Muscle layer of colon (tissue), 2 donors: ENCODE results near the gene UACA.

Source experiments
- H3K27ac ChIP-seq: one replicate; pipeline ENCODE4 v1.7.0; 2013; ENCODE audit warnings: low read depth, mild to moderate bottlenecking, low read length, moderate library complexity
- H3K27me3 ChIP-seq, 2 donors: one replicate each; pipeline ENCODE4 v1.7.0; 2013; ENCODE audit warnings: low read length in 2 of 2, mild to moderate bottlenecking in 2 of 2; ENCODE audit not compliant: insufficient read depth in 2 of 2, control insufficient read depth in 1 of 2
- H3K36me3 ChIP-seq: one replicate; pipeline ENCODE4 v1.7.0; 2013; ENCODE audit warnings: mild to moderate bottlenecking, low read length; ENCODE audit not compliant: insufficient read depth
- H3K4me1 ChIP-seq: one replicate; pipeline ENCODE4 v1.7.0; 2013; ENCODE audit warnings: mild to moderate bottlenecking, low read length; ENCODE audit not compliant: insufficient read depth
- H3K4me3 ChIP-seq, 2 donors: one replicate each; pipeline ENCODE4 v1.7.0; 2013; ENCODE audit warnings: low read length in 2 of 2, low read depth in 1 of 2, mild to moderate bottlenecking in 1 of 2, moderate library complexity in 1 of 2
- H3K9ac ChIP-seq: one replicate; pipeline ENCODE4 v1.7.0; 2013; ENCODE audit warnings: low read length
- H3K9me3 ChIP-seq: one replicate; pipeline ENCODE4 v1.7.0; 2013; ENCODE audit warnings: mild to moderate bottlenecking, low read length
- donor health status: abdominal sarcoma.
- donor health status: Adenocarcinoma of cecum.

The UACA gene

DNA sequence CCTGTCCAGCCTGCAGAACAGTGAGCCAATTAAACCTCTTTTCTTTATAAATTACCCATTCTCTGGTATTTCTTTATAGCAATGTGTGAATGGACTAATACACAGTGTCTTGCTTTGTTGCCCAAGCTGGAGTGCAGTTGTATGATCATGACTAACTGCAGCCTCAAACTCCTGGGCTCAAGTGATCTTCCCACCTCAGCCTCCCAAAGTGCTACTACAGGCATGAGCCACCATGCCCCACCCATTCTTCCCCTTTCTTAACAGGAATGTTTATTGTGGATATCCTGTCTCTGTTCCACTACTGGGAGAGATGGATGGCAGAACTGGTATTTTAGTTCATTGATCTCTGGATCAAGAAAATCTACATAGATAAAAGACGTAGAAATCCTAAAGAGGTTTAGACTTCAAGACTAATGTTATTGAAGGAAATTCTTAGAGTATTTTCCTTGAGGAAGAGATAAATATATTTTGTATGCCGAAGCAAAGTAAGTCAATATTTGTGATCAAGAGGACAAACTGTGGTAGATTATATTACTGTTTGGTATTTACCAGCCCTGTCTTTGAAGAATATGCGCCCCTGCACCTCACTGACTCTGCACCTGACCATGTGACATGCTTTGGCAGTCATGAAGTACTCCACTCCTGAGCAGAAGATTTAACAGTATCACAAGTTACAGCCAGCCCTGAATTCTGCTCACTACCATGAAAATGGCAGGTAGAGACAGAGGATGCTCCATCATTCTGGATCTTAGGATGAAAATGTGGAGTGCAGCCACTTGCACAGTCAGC, 42.9 kb downstream of the UACA start:
- Histone ChIP-seq H3K4me3 (no peak overlapping the region), H3K27ac (no peak overlapping the region), H3K27me3 (no peaks in the 10 kb centered on the region), H3K4me1 (peaks cover 15% of the 10 kb centered on the region), H3K9me3 (no peaks in the 10 kb centered on the region), H3K9ac (no peak overlapping the region), H3K36me3 (no peaks in the 10 kb centered on the region)

DNA sequence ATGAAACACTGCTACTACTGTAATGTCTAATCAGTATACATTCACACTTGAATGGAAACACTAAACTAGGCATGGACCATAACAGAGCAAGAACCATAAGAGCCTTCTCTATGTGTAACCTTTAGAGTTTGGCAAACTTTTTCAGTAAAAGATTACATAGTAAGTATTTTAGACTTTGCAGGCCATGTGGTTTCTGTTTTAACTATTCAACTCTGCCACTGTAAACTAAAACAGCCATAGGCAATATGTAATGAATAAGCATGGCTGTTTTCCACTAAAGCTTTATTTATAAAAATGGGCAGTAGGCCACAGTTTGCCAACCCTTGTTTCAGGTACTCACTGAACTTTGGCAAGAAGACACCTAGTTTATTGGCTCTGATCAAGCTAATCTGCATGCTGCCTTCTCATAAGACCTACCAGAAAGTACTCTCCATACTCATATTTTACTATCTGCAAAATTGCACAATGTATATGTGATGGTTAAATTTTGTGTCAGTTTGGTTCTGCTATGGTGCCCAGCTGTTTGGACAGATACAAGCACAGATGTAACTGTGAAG, 46.0 kb downstream of the UACA start:
- H3K27ac ChIP-seq = no peak overlapping the region
- peaks cover 36% of the 10 kb centered on the region for H3K4me1 ChIP-seq

DNA sequence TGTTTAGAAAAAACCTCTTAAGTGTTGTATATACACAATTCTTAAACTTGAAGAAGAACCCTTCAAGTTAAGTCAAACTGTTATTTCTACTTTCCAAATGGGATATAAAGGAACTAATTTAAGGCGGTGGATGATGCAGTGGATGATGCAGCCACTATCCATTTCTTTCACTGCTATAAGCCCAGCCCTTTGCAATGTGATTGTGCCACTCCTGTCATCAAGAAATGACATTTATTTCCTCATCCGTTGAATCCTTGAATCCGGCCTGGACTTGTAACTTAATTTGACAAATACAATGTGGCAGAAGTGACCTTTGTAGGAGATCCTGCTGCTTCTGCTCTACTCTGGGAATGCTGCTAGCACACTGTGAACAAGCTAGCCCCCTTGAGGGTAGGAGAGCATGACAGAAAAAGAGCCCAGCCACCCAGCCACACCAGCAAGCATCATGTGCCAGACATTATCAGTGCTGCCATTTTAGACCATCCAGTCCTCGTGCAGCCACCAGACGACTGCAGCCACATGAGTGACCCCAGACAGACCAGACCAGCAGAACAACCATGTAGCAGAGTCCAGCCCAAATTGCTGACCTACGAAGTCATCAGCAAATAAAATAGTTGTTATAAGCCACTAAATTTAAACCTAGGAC, 47.4 kb downstream of the UACA start:
- Histone ChIP-seq H3K4me3 (no peak overlapping the region), H3K9ac (no peak overlapping the region), H3K27ac (no peak overlapping the region), H3K4me1 (peaks cover 36% of the 10 kb centered on the region), H3K9me3 (no peaks in the 10 kb centered on the region), H3K36me3 (no peaks in the 10 kb centered on the region), H3K27me3 (no peaks in the 10 kb centered on the region)

More for the DNA sequence above, 46.0 kb downstream of the UACA start:
- H3K36me3 ChIP-seq = no peaks in the 10 kb centered on the region
- no peak overlapping the region for H3K9ac ChIP-seq
- no peak overlapping the region for H3K4me3 ChIP-seq
- H3K9me3 ChIP-seq = no peaks in the 10 kb centered on the region
- H3K27me3 ChIP-seq = no peaks in the 10 kb centered on the region

DNA sequence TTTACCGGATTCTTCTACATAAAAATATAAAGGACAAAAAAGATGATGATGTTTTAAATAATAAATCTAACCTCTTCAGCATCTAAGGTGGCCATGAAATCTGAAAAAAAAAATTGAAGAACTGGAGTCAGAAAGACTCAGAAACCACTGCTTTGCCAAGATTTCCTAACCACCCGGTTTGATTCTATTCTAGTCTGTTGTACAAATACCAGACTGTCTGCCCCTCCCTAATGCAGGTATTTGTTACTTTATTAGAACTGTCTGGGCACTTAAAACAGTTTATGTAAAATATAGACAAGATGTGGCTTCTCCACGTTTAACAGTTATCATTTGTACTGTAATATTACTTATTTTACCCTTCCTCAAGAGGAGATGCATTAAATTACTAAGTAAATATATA, 48.8 kb downstream of the UACA start:
- no peak overlapping the region for H3K9ac ChIP-seq
- peaks cover 36% of the 10 kb centered on the region for H3K4me1 ChIP-seq
- no peaks in the 10 kb centered on the region for H3K27me3 ChIP-seq
- H3K9me3 ChIP-seq = no peaks in the 10 kb centered on the region
- no peaks in the 10 kb centered on the region for H3K36me3 ChIP-seq
- H3K27ac ChIP-seq = no peak overlapping the region
- peak overlapping the region in 1 of 2 donors; percentile 13 for H3K4me3 ChIP-seq

DNA sequence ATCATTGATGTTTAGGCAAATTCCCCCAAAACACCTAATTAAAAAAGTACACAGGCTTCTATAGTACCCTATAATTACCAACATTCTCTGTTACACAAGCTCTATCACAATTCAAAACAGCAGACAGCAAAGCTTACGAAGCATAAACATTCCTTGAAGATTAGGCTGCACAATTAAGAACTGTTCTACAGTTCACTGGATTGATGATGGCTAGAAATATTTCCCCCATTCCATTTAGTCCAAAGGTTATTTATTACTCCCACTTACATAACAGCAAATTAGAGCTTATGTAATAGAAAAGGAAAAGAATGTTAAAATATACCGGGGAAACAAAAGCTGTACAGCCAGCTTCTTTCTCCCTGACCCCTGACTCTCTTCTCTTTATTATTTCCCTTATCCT, 49.3 kb downstream of the UACA start:
- no peak overlapping the region for H3K27ac ChIP-seq
- H3K9me3 ChIP-seq = no peaks in the 10 kb centered on the region
- H3K4me3 ChIP-seq = peak overlapping the region in 1 of 2 donors; percentile 13
- H3K27me3 ChIP-seq = no peaks in the 10 kb centered on the region
- no peaks in the 10 kb centered on the region for H3K36me3 ChIP-seq
- no peak overlapping the region for H3K9ac ChIP-seq
- peaks cover 36% of the 10 kb centered on the region for H3K4me1 ChIP-seq

DNA sequence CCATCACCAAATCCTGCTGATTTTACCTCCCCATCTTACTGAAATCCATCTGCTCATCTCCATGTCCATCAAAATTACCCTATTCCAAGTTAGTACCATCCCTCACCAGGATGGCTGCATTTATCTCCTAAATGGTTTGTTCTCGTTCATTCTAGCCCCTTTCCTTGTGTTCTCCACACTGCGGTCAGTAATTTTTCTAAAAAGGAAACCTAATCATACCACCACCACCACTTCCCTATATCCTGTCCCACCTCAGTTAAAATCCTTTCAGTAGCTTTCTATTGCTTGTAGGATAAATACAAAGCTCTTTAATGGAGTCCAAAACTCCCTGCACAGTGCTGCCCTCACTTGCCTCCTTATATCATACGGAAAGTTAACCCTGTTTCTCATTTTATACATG, 51.1 kb downstream of the UACA start:
- no peaks in the 10 kb centered on the region for H3K27me3 ChIP-seq
- no peak overlapping the region for H3K9ac ChIP-seq
- no peaks in the 10 kb centered on the region for H3K36me3 ChIP-seq
- H3K4me3 ChIP-seq = no peak overlapping the region
- no peaks in the 10 kb centered on the region for H3K9me3 ChIP-seq
- peaks cover 33% of the 10 kb centered on the region for H3K4me1 ChIP-seq
- H3K27ac ChIP-seq = no peak overlapping the region

DNA sequence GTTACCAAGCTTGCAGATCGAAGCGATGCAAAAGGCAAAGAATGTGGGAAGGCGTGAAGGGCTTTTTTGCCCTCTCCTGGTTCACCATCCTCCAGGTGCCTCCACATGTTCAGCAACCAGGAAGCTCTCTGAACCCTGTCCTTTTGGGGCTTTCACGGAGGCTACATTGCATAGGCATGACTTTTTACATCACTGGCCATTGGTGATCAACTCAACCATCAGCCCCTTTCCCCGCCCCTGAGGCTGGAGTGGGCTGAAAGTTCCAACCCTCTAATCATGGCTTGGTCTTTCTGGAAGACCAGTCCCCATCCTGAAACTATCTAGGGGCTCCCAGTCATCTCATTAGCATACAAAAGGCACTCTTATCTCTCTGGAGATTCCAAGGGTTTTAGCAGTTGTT, 52.6 kb downstream of the UACA start:
- H3K4me3 ChIP-seq = no peak overlapping the region
- H3K9ac ChIP-seq = no peak overlapping the region
- peaks cover 22% of the 10 kb centered on the region for H3K4me1 ChIP-seq
- no peaks in the 10 kb centered on the region for H3K27me3 ChIP-seq
- H3K9me3 ChIP-seq = no peaks in the 10 kb centered on the region
- H3K27ac ChIP-seq = no peak overlapping the region
- H3K36me3 ChIP-seq = no peaks in the 10 kb centered on the region

DNA sequence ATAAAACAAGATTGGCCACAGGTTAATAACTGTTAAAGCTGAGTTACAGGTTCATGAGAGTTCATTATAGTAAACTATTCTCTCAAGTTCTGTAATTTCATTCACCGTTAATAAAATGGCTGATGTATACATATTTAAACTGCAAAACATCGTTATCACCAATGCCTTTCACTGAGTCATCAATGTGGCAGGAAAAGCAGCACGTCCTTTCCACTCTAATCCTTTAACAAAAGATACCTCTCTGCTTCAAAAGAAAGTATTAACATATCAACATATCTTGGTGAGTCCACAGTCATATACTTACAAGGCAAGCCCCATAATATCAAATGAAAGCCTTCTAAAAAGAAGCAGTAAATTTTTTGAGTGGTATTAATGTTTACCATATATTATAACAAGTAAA, 54.5 kb downstream of the UACA start:
- Histone ChIP-seq H3K36me3 (no peaks in the 10 kb centered on the region), H3K9me3 (no peaks in the 10 kb centered on the region), H3K27me3 (no peaks in the 10 kb centered on the region), H3K27ac (no peak overlapping the region), H3K9ac (no peak overlapping the region), H3K4me3 (no peak overlapping the region), H3K4me1 (peaks cover 5% of the 10 kb centered on the region)

DNA sequence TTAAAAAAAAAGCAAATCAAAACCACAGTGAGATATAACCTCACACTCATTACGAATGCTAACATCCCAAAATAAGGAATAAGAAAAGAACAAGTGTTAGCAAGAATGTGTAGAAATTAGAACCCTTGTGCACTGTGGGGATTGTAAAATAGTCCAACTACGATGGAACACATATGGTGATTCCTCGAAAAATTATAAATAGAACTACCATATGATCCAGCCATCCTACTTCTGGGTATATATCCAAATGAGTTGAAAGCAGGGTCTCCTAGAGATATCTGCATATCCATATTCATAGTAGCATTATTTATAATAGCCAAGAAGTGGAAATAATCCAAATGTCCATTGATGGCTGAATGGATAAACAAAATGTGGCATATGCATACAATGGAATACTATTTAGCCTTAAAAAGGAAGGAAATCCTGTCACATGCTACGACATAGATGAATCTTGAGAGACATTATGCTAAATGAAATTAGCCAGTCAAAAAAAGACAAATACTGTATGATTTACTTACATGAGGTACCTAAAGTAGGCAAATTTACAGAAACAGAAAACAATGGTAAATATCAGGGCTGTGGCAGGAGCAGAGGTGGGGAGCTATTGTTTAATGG, 55.6 kb downstream of the UACA start:
- Histone ChIP-seq H3K36me3 (no peaks in the 10 kb centered on the region), H3K9me3 (no peaks in the 10 kb centered on the region), H3K27ac (no peak overlapping the region), H3K9ac (no peak overlapping the region), H3K4me1 (no peaks in the 10 kb centered on the region), H3K4me3 (no peak overlapping the region), H3K27me3 (no peaks in the 10 kb centered on the region)

DNA sequence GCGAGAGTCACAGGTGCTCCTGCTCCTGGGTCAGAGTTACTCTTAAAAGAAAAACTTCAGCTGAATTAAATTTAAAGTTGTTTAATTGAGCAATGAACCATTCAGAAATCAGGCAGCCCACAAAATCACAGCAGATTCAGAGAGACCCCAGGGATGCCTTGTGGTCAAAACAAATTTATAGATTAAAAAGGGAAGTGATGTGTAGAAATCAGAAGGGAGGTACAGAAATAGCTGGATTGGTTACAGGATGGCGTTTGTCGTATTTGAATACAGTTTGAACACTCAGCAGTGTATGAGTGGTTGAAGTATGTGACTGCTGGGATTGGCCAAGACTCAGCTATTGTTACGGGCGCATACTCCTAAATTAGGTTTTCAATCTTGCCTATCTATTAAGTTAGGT, 58.6 kb downstream of the UACA start:
- no peaks in the 10 kb centered on the region for H3K9me3 ChIP-seq
- H3K4me3 ChIP-seq = no peak overlapping the region
- H3K4me1 ChIP-seq = peaks cover 6% of the 10 kb centered on the region
- H3K9ac ChIP-seq = no peak overlapping the region
- H3K36me3 ChIP-seq = no peaks in the 10 kb centered on the region
- no peaks in the 10 kb centered on the region for H3K27me3 ChIP-seq
- H3K27ac ChIP-seq = no peak overlapping the region

DNA sequence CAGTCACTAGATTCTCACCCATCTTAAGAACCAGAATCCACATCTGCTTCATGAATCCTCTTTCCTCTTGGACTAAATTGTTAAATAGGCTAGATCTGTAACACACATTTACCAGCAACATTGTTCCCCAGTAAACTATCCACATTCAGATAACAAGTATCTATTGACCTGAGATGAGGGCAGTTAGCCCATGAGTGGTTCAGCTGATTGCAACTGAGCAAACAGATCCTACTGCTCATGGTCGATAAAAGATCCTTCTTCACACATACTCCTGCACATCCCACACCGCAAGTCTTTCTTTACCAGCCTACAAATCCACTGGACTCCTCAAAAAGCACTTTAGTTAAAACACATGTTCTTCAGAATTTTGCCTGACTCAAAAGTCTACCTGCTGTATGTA, 59.2 kb downstream of the UACA start:
- Histone ChIP-seq H3K27me3 (no peaks in the 10 kb centered on the region), H3K4me1 (peaks cover 11% of the 10 kb centered on the region)

More for the DNA sequence above, 59.2 kb downstream of the UACA start:
- Histone ChIP-seq H3K9ac (no peak overlapping the region), H3K36me3 (no peaks in the 10 kb centered on the region), H3K9me3 (no peaks in the 10 kb centered on the region), H3K4me3 (no peak overlapping the region), H3K27ac (no peak overlapping the region)
